ENCODE results near the gene DUOX1.

The DUOX1 gene

GRCh38 chr15:45198337-45199135, 68.7 kb downstream of the DUOX1 start:
- peak; percentile 99 for DNase-seq

- peak; percentile 53 for DNase-seq
These were observed 69.5 kb downstream of the DUOX1 start for GRCh38 chr15:45199136-45199810.

- peak; percentile 98 for DNase-seq
These were observed 70.4 kb downstream of the DUOX1 start for GRCh38 chr15:45200001-45200798.

DNA sequence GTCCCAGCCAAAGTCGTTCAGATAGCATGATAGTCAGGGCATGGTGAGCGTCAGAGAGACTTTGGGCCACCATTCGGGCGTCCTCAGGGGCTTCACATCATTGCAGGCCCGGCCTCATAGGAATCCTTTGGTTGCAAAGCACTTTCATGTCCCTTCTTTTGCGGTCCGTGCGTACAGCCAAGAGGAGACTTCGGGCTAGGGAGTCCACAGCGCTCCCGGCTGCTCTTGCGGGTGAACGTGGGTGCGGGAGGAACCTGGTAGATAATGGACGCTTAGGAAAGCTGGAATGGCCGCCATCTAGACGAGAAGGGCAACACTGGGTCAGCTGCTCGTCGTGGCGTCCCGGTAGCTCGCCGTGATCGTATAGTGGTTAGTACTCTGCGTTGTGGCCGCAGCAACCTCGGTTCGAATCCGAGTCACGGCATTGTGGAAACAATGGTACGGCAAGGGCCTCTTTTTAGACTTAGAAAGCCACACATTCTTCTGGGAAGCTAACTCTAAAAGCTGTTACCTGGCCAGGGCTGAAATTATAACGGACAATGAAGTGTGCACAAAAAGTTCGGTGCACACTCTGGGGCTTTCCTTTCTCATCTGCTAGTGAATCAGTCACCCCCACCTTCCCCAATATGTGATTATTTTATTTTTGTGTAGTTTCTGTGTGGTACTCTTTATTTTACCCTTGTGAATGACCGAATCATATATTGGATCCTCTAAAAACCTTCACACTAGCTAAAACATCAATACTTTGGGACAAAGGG, 71.2 kb downstream of the DUOX1 start:
- peak; percentile 87 for DNase-seq

DNA sequence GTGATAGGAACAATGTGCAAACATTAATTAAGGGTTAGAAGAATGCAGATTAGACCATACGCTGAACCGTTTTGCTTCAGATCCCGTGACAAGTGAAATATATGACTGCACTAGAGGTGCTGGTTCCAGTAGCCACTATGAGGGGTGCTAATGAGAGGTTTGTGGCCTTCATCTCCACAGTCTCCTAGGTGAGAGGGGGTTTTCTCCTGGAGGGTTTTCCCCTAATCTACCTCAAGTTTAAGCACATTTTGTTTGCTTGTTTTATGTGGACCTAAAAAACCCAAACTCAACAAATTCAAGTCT, 71.7 kb downstream of the DUOX1 start:
- peak; percentile 45 for DNase-seq

DNA sequence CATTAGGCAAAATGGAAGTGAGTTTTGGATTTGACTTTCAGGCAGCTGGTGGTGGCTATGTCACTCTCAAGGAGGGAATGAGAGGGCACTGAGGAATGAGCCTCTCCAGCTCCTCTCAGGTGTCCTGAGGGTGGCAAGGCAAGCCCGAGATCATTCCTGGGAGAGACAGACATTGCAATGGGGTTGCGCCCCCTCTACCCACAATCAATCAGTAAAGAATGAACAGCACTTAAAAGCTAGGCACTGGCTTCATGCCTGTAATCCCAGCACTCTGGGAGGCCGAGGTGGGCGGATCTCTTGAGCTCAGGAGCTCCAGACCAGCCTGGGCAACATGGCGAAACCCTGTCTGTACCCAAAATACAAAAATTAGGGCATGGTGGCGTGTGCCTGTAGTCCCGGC, 72.1 kb downstream of the DUOX1 start:
- DNase-seq, result no peak

- no peak for DNase-seq
These were observed 73.4 kb downstream of the DUOX1 start for GRCh38 chr15:45203182-45203581.

GRCh38 chr15:45205192-45205591, 75.4 kb downstream of the DUOX1 start:
- DNase-seq, result peak; percentile 70

DNA sequence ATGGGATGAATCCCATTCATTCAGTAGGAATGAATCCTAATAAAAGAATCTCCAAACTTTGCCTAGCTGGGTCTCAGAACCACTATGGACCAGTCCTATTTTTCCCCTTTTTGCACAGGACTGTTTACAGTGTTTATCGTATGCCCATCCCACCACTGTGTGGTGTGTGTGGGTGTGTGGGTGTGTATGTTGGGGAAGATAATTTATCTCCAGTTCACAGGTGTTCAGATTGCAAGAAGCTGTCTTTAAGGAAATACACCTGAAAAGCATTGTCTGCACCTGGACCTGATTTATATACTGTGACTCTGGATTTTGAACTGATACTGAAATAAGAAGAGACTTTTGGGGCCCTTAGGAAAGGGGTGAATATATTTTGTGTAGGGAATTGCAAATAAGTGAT, 82.7 kb downstream of the DUOX1 start:
- no peak for DNase-seq
